GF-D8 (cell line): ENCODE data around the gene IRF9.

Experiments used
- DNase-seq: peaks from one replicate; lab custom pipeline; 2025; lab: John Stamatoyannopoulos, UW

IRF9 gene

GRCh38 chr14:24147761-24148428, 13.2 kb upstream of the IRF9 start:
- DNase-seq: no peak

GRCh38 chr14:24149302-24149969, 11.6 kb upstream of the IRF9 start:
- DNase-seq: no peak

- no peak for DNase-seq
These were observed 11.0 kb upstream of the IRF9 start for GRCh38 chr14:24150061-24150460.

GRCh38 chr14:24150567-24150966, 10.5 kb upstream of the IRF9 start:
- no peak for DNase-seq

- DNase-seq: no peak
These were observed 10.1 kb upstream of the IRF9 start for GRCh38 chr14:24150993-24151392.

- no peak for DNase-seq
These were observed 9.5 kb upstream of the IRF9 start for GRCh38 chr14:24151404-24152080.

- DNase-seq: no peak
These were observed 6.0 kb upstream of the IRF9 start for GRCh38 chr14:24155100-24155499.

GRCh38 chr14:24156840-24157239, 4.2 kb upstream of the IRF9 start:
- DNase-seq: no peak

- DNase-seq: no peak
These were observed 3.7 kb upstream of the IRF9 start for GRCh38 chr14:24157331-24157730.

- no peak for DNase-seq
These were observed 1.1 kb upstream of the IRF9 start for GRCh38 chr14:24159777-24160498.

- DNase-seq: no peak
These were observed 591 bp upstream of the IRF9 start for GRCh38 chr14:24160499-24160849.

- DNase-seq: no peak
These were observed 1.0 kb downstream of the IRF9 start for GRCh38 chr14:24162093-24162492.

GRCh38 chr14:24164518-24164991, 3.5 kb downstream of the IRF9 start:
- no peak for DNase-seq

GRCh38 chr14:24165785-24166184, 4.7 kb downstream of the IRF9 start:
- no peak for DNase-seq

- DNase-seq: no peak
These were observed 6.5 kb downstream of the IRF9 start for GRCh38 chr14:24167469-24168114.

- no peak for DNase-seq
These were observed 10.6 kb downstream of the IRF9 start, which contains the start of gene REC8 for GRCh38 chr14:24171422-24172260. Gene REC8, plus strand, starts transcription at chr14:24172080. Its CDS starts 473 bp downstream, at chr14:24172553.

- no peak for DNase-seq
These were observed 11.3 kb downstream of the IRF9 start for GRCh38 chr14:24172261-24172860.

GRCh38 chr14:24172871-24173281, 11.8 kb downstream of the IRF9 start:
- no peak for DNase-seq

- DNase-seq: no peak
These were observed 15.5 kb downstream of the IRF9 start for GRCh38 chr14:24176599-24176998.

- no peak for DNase-seq
These were observed 16.2 kb downstream of the IRF9 start for GRCh38 chr14:24177041-24177825.
